D721Med (cell line): Measurements from ENCODE around the gene BMPER.

Source experiments
- DNase-seq: peaks from one replicate; pipeline ENCODE4 v3.0.0; 2011; ENCODE audit warnings: low spot score; ENCODE audit not compliant: insufficient read length
- FAIRE-seq: peaks from 2 replicates; lab custom pipeline; 2011; peaks lifted over from hg19 to GRCh38; lab: Jason Lieb, UNC
- CTCF ChIP-seq: IDR thresholded peaks from 2 replicates; pipeline ENCODE4 v1.5.1; 2012; ENCODE audit warnings: mild to moderate bottlenecking, control low read depth; ENCODE audit not compliant: insufficient read depth; ENCODE audit errors: missing control alignments

BMPER gene

GRCh38 chr7:33946094-33946699 lies 40.9 kb downstream of the BMPER start:
- DNase-seq (no peak), FAIRE-seq (no peak)
- no peak for TF ChIP-seq CTCF

DNA sequence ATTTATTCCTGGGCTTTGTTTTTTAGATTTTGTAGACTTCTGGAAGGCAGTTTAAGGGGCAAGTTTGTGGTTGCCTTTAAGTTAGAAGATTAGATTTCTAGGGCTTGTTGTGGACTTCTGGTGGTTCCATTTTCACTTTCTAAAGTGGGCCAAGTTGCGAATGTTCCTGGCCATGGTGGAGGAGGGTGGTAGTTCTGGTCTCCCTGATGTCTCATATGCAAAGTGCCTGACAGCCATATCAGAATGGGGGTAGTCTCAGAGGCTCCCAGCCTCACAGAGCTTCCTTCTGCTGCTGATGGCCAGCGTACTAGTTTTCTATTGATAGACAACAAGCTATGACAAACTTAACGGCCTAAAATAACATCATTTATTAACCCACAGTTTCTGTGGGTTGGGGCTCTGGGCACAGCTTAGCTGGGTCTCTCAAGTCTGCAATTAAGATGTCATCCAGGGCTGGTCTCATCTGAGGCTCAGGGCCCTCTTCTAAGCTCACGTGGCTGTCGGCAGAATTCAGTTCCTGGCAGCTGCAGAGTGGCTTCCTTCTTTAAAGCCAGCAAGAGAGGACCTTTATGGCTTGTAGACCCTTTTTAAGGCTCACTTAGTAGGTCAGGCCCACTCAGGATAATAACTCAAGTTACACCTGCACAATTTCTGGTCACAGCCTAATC lies 44.8 kb downstream of the BMPER start:
- TF ChIP-seq CTCF = no peak
- FAIRE-seq = no peak

GRCh38 chr7:33952824-33953223 lies 47.5 kb downstream of the BMPER start:
- FAIRE-seq (no peak), DNase-seq (no peak)
- TF ChIP-seq CTCF = no peak

More for the DNA sequence above, 44.8 kb downstream of the BMPER start:
- no peak for DNase-seq

- no peak for TF ChIP-seq CTCF
- DNase-seq (no peak), FAIRE-seq (no peak)
Measured at GRCh38 chr7:33958104-33958503, 52.8 kb downstream of the BMPER start.

DNA sequence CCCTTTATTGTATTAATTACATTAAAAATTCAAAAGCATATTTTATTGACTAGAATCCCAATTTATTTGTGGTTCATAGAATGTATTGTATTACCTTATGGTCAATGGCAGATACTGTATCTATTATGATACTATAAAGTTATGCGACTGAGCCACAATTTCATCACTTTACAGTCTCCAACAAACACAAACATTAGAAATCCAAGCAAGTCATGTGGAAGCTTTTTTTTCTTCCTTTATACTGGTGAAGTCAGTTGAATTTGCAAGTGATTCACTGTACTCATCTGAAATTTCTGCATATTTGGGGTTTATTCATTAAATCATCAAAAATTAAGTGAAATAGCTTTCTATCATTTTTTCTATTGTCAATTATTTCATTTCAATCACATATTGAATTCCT lies 54.3 kb downstream of the BMPER start:
- no peak for TF ChIP-seq CTCF
- DNase-seq = no peak
- FAIRE-seq = no peak

GRCh38 chr7:33961948-33962347 lies 56.6 kb downstream of the BMPER start:
- no peak for FAIRE-seq
- TF ChIP-seq CTCF = no peak
- no peak for DNase-seq
